GM06990 (cell line): ENCODE measurements around the gene MAP3K7CL.

ENCODE experiments used
- DNase-seq: peaks from one replicate; pipeline ENCODE4 v3.0.0-alpha.2; 2011; ENCODE audit not compliant: insufficient read length; ENCODE audit errors: extremely low read depth
- H3K27me3 ChIP-seq: replicated peaks from 2 replicates; pipeline ENCODE4 v1.6.0; 2011; ENCODE audit warnings: low read length; ENCODE audit not compliant: control insufficient read depth, insufficient read depth
- H3K36me3 ChIP-seq: 2 replicates; pipeline ENCODE4 v1.5.1; 2011; ENCODE audit warnings: low read length; ENCODE audit not compliant: control insufficient read depth, insufficient read depth
- H3K4me3 ChIP-seq: replicated peaks from 2 replicates; pipeline ENCODE4 v1.5.1; 2011; ENCODE audit warnings: low read depth, mild to moderate bottlenecking, control low read depth, low read length
- CTCF ChIP-seq: IDR thresholded peaks from 2 replicates; pipeline ENCODE4 v1.5.1; 2011; ENCODE audit warnings: low read length, control low read depth, mild to moderate bottlenecking, inconsistent platforms; ENCODE audit not compliant: insufficient read depth, poor library complexity, severe bottlenecking

MAP3K7CL gene

GRCh38 chr21:29130270-29130969 is at the start of gene MAP3K7CL:
Gene MAP3K7CL (plus strand): TSS chr21:29130644. CDS start chr21:29133345, 2,701 bp downstream.
- DNase-seq = no peak
- no peaks in the 10 kb centered on the region for H3K36me3 ChIP-seq
- no peak for TF ChIP-seq CTCF
- no peak within 1 kb of the TSS for H3K4me3 ChIP-seq
- no peaks in the 10 kb centered on the region for H3K27me3 ChIP-seq

- TF ChIP-seq CTCF = no peak
- H3K36me3 ChIP-seq = no peaks in the 10 kb centered on the region; the same call in 1 of the 2 replicates
- no peak for DNase-seq
- no peak overlapping the region for H3K4me3 ChIP-seq
- H3K27me3 ChIP-seq = no peaks in the 10 kb centered on the region
Observed at GRCh38 chr21:29082046-29082815, 48.2 kb upstream of the MAP3K7CL start.

GRCh38 chr21:29083306-29083705 is 47.1 kb upstream of the MAP3K7CL start:
- Histone ChIP-seq H3K27me3 (no peaks in the 10 kb centered on the region), H3K4me3 (no peak overlapping the region), H3K36me3 (no peaks in the 10 kb centered on the region; the same call in 1 of the 2 replicates)
- no peak for TF ChIP-seq CTCF
- DNase-seq = no peak

- no peak for TF ChIP-seq CTCF
- Histone ChIP-seq H3K4me3 (no peak overlapping the region), H3K27me3 (no peaks in the 10 kb centered on the region), H3K36me3 (no peaks in the 10 kb centered on the region; the same call in 1 of the 2 replicates)
- DNase-seq = no peak
Observed at GRCh38 chr21:29084372-29084771, 46.1 kb upstream of the MAP3K7CL start.

GRCh38 chr21:29085106-29085752 is 45.2 kb upstream of the MAP3K7CL start:
- no peak for TF ChIP-seq CTCF
- no peak for DNase-seq
- no peak overlapping the region for H3K4me3 ChIP-seq
- no peaks in the 10 kb centered on the region for H3K27me3 ChIP-seq
- H3K36me3 ChIP-seq = no peaks in the 10 kb centered on the region
